NOMO-1 treated with DMSO at 0.1 percent for 48 hours (cell line): ENCODE data around the gene GPR21.

Experiments used
- DNase-seq: peaks from one replicate; lab custom pipeline; 2025; ENCODE audit not compliant: unreplicated experiment; lab: John Stamatoyannopoulos, UW

GPR21 gene

GRCh38 chr9:123063177-123063598, 29.7 kb downstream of the GPR21 start:
- DNase-seq = no peak

GRCh38 chr9:123063896-123064295, 30.4 kb downstream of the GPR21 start:
- no peak for DNase-seq

GRCh38 chr9:123064716-123065115, 31.2 kb downstream of the GPR21 start:
- no peak for DNase-seq

GRCh38 chr9:123065196-123065595, 31.7 kb downstream of the GPR21 start:
- no peak for DNase-seq

GRCh38 chr9:123067136-123067535, 33.7 kb downstream of the GPR21 start:
- no peak for DNase-seq

GRCh38 chr9:123069010-123069481, 35.6 kb downstream of the GPR21 start:
- DNase-seq = no peak

- no peak for DNase-seq
These were observed 36.7 kb downstream of the GPR21 start for GRCh38 chr9:123070198-123070597.

GRCh38 chr9:123072407-123072995, 39.0 kb downstream of the GPR21 start:
- DNase-seq = no peak

- DNase-seq = no peak
These were observed 40.0 kb downstream of the GPR21 start for GRCh38 chr9:123073441-123073840.

- no peak for DNase-seq
These were observed 40.5 kb downstream of the GPR21 start for GRCh38 chr9:123073991-123074422.

GRCh38 chr9:123074628-123075027, 41.2 kb downstream of the GPR21 start:
- no peak for DNase-seq

- no peak for DNase-seq
These were observed 47.0 kb downstream of the GPR21 start for GRCh38 chr9:123080444-123080843.

- peak; percentile 22 for DNase-seq
These were observed 48.4 kb downstream of the GPR21 start for GRCh38 chr9:123081824-123082223.

- DNase-seq = no peak
These were observed 50.2 kb downstream of the GPR21 start for GRCh38 chr9:123083680-123084079.

GRCh38 chr9:123084256-123084655, 50.8 kb downstream of the GPR21 start:
- no peak for DNase-seq
